GM19455 (cell line): ENCODE measurements around the gene SPDYE17.
"Not testable (repeated sequence)": the region's sequence is repeated elsewhere in the genome, so short reads cannot be mapped to it uniquely, and the experiment has no call there.

ENCODE experiments used
- ATAC-seq: cut with Tn5 transposase; IDR thresholded peaks from one replicate; pipeline ENCODE4 v1.9.1; 2021; ENCODE audit not compliant: unreplicated experiment

Gene SPDYE17

GRCh38 chr7:77032261-77032660, at the start of gene SPDYE17:
TSS of gene SPDYE17 (minus strand) at chr7:77032361. CDS start at chr7:77030570, 1,791 bp downstream.
- not testable (repeated sequence) for ATAC-seq

GRCh38 chr7:77080236-77080635, 48.1 kb upstream of the SPDYE17 start:
- ATAC-seq, result not testable (repeated sequence)

GRCh38 chr7:77079624-77080023, 47.5 kb upstream of the SPDYE17 start:
- ATAC-seq, result not testable (repeated sequence)

- ATAC-seq, result not testable (repeated sequence)
Observed at GRCh38 chr7:77079112-77079511, 47.0 kb upstream of the SPDYE17 start.

- not testable (repeated sequence) for ATAC-seq
Observed at GRCh38 chr7:77077060-77077459, 44.9 kb upstream of the SPDYE17 start.

- ATAC-seq, result not testable (repeated sequence)
Observed at GRCh38 chr7:77074786-77075396, 42.7 kb upstream of the SPDYE17 start.

GRCh38 chr7:77071108-77071507, 38.9 kb upstream of the SPDYE17 start:
- ATAC-seq, result not testable (repeated sequence)

GRCh38 chr7:77065869-77066268, 33.7 kb upstream of the SPDYE17 start:
- ATAC-seq, result not testable (repeated sequence)

- ATAC-seq, result not testable (repeated sequence)
Observed at GRCh38 chr7:77063732-77064131, 31.6 kb upstream of the SPDYE17 start.

GRCh38 chr7:77062557-77062956, 30.4 kb upstream of the SPDYE17 start, which contains the start of gene SPDYE18:
TSS of gene SPDYE18 (minus strand) at chr7:77062558. CDS start at chr7:77060512, 2,046 bp downstream.
- not testable (repeated sequence) for ATAC-seq

GRCh38 chr7:77026349-77026748, 5.8 kb downstream of the SPDYE17 start:
- not testable (repeated sequence) for ATAC-seq

GRCh38 chr7:77010074-77010680, 22.0 kb downstream of the SPDYE17 start:
- not testable (repeated sequence) for ATAC-seq

- ATAC-seq, result not testable (repeated sequence)
Observed at GRCh38 chr7:77008000-77008399, 24.2 kb downstream of the SPDYE17 start.

- not testable (repeated sequence) for ATAC-seq
Observed at GRCh38 chr7:77006127-77007110, 25.7 kb downstream of the SPDYE17 start.

GRCh38 chr7:77005461-77006057, 26.6 kb downstream of the SPDYE17 start:
- ATAC-seq, result not testable (repeated sequence)

- not testable (repeated sequence) for ATAC-seq
Observed at GRCh38 chr7:77004151-77004550, 28.0 kb downstream of the SPDYE17 start.

- ATAC-seq, result not testable (repeated sequence)
Observed at GRCh38 chr7:77003241-77003640, 28.9 kb downstream of the SPDYE17 start.

GRCh38 chr7:77002678-77003233, 29.4 kb downstream of the SPDYE17 start:
- not testable (repeated sequence) for ATAC-seq

GRCh38 chr7:77002104-77002503, 30.1 kb downstream of the SPDYE17 start:
- ATAC-seq, result not testable (repeated sequence)

GRCh38 chr7:76999474-77000107, 32.6 kb downstream of the SPDYE17 start:
- ATAC-seq, result not testable (repeated sequence)
